Measurements from ENCODE around the gene MKKS.
A peak's percentile ranks its signal among the peaks of the same experiment; 100 is the strongest.
"Not testable (repeated sequence)": the region's sequence is repeated elsewhere in the genome, so short reads cannot be mapped to it uniquely, and the experiment has no call there.

MKKS gene

DNA sequence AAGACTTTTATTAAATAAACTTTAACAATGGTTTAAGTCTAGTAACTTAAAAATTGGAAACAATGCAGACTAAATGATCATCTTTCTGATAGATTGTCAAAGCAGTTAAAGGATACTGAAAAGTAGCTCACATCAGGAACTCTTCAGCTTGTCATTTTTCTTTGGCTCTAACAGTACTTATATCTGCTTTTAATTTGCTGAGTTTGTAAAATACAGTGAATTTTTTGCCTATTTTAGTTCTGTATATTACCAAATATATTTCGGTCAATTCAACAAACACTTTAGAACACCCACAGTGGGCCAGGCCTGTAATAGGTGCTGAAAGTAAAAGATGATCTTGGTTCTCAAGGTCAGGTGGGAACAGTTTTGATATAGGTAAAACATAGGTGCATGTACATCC, 22.3 kb downstream of the MKKS start:
- no peak for DNase-seq

DNA sequence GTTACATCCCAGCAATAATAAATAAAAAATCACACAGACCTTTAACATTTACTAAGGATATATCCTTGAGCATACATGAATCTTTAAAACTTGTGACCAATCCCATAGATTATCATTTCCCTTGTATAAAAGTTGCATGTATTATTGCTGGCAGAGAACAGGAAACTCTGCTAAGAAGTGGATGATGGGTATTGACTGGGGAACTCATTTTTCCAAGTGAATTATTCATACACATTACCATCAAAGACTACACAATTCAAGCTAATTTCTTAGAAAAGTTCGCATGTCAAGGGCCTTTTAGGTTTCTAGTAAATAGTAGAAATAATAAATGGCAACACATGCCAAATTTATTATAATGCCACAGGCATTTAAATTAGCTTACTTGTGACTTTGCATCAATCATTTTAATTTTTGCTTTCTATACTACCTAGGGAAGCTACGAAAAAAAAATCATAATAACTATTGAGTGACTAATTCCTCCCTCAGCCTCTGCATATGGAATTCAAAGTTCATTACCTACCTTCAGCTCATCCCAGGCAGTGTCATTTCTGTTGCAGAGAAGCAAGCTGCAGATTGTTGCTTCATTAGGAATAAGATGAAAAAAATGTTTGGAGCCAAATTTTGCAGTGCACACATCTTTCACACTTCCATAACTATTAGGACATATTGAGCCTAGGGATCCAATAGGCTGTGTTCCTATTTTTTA, 25.8 kb downstream of the MKKS start:
- DNase-seq, result no peak

DNA sequence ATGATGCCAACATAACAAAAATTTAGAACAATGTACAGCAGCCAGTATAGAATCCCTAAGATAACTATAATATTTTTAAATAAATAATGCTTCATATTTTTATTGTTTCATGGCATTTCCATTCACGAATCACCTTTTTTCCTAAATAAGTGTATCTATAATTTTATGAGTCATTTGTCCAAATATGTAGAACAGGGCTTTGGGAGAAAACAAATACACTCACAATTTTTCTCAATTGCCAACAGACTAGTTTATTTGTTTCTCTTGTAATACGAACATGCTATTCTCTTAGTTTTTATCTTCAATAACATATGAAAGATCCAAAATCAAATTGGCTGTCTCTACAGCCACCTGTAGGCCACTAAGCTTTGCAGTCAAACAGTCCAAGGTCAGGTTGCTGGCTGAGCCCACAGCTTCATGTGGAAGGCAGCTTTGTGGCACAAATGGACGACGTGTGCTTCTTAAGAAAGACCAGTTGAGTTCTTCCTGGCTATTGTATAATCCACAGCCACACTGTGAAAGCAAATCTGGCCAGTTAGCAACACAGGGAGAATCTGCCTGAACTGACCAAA, 29.0 kb downstream of the MKKS start:
- no peak for DNase-seq

DNA sequence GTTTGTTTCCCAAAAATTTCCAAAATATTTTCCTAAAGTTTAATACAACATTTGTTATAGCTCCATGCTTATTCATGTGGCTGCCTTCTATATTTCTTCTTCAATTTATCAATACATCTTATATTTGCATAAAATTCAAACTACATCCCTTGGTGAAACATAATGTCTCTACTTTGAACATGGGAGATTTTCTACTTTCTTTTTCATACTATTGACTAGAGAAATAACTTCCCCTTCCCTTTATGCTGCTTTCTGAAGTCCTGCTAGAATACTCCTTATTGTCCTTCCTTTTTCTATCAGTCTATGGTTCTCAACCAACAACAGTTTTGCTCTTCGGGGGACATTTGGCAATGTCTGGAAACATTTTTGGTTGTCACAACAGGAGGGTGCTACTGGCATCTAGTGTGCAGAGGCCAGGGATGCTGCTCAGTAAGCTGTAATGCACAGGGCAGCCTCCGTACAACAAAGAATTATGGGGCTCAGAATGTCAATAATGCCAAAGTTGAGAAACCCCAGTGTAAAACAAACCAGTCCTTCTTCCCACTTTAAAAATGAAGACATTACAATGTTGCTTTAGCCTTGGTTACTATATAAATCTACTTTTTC, 29.9 kb downstream of the MKKS start:
- DNase-seq, result no peak

DNA sequence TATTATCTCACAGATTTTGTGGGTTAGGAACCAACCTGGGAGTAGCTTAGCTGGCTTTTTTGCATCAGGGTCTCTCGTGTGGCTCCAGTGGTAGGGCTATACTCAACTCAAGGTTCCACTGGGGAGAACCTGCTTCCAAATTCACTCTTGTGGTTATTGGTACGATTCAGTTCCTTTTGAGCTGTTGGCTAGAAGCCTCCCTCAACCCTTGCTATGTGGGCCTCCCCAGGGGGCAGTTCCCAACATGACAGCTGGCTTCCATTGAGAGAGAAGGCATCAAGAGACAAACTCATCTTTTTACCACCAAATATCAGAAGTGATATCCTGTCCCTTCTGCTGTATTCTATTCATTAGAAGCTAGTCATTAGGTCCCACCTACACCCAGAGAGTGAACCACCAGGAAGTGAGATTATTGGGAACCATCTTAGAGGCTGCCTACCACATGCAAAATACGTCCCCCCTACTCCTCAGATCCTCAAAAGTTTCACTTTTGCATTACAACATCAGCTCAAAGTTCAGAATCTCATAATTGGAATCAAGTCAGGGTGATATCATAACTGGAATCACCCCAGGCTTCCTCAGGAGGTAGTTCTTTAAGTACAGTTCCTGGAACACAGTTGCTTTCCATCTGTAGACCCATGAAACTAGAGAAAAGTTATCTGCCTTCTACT, 30.9 kb downstream of the MKKS start:
- DNase-seq, result no peak

DNA sequence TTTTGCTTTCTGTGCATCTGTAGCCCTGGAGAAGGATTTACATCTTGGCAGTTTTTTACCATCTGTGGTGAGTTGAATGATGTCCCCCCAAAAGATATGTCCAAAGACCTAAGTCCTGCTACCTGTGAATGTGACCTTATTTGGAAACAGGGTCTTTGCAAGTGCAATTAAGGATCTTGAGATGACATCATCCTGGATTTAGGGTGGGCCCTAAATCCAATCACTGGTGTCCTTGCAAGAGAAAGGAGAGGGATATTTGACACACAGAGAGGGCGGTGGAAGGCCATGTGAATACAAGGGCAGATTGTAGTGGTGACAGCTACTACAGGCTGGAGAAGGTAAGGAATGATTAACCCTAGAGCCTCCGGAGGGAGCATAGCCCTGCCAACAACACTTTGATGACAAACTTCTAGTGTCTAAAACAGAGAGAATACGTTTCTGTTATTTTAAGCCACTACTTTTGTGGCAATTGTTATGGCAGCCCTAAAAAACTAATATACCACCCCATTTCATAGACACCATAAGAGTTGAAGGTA, 35.1 kb downstream of the MKKS start:
- DNase-seq, result no peak

DNA sequence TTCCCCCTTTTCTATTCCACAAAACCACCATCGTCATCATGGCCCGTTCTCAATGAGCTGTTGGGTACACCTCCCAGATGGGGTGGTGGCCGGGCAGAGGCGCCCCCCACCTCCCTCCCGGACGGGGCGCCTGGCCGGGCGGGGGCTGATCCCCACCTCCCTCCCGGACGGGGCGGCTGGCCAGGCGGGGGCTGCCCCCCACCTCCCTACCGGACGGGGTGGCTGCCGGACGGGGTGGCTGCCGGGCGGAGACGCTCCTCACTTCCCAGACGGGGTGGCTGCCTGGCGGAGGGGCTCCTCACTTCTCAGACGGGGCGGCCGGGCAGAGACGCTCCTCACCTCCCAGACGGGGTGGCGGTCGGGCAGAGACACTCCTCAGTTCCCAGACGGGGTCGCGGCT, 39.3 kb downstream of the MKKS start:
- not testable (repeated sequence) for DNase-seq

DNA sequence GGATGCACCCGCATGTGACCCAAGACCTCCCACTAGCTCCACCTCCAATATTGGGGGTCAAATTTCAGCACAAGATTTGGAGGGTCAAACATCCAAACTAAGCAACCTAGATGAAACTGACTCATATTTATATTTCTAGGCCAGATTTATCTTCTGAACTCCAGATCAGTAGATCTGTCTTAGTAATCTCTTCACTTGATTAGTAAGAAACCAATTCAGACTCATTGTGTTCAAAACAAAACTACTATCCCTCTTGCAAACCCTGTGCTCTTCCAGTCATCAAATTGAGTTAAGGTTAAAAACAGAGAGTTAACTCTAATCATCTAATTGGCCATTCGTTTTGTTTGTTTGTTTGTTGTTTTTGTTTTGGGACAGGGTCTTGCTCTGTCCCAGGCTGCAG, 43.3 kb downstream of the MKKS start:
- no peak for DNase-seq

DNA sequence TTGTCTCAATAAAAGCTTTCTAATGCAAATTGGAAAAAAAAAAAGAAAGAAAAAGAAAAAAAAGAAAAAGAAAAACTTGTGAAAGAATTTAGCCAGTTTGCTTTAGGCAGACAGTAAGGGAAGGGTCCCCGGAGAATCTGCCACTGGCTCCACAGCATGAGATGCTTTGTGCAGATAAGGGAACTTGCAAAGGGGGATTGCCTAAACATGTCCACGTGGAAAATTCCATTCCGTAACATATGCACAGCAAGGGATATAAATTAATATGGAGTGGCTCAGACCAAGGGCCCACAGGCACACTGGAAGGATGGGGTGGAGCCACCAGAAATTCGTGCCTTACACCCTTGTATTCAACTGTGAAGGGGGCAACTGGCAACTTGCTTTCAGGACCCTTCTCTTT, 45.4 kb downstream of the MKKS start:
- DNase-seq, result no peak

DNA sequence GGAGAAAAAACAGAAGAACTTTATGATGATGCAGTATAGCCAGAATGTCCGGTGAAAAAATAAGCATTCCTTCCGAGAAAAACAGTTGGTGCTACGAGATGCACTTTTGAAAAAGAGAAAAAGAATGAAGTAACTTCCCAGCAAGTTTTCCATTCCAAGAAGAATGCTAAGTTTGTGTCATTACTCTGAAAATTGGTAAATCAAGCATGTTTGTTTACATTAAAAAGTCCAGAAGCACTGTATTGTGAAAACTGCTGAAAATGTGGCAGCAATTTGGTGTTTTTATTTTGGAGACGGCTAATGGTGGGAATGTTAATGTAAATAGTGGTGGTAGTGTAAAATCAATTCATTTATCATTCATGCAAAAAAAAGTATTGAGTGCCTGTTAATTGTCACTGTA, 46.3 kb downstream of the MKKS start:
- no peak for DNase-seq

DNA sequence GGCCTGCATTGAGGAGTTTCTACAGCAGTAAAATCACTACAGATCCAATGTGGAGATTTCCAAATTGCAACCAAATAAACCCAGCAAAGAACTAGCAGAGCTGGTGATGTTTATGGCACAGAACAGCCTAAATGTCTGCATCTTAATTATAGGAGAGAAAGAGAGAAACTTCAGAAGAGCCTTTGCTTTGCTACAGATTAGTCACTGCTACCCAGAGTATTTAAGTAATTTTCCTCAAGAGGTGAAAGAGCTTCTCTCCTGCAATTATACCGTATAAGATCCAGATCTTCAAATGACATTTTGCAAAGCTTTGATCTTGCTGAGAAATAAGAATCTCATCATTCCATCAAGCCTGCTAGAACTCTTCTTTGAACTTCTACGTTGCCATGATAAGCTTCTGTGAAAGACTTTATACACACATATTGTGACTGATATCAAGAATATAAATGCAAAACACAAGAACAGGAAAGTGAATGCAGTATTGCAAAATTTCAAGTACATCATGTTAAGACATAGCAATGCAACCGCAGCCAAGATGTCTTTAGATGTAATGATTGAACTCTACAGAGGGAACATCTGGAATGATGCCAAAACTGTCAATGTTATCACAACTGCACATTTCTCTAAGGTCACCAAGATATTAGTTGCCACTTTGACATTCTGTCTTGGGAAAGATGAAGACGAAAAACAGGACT, 48.0 kb downstream of the MKKS start:
- no peak for DNase-seq

DNA sequence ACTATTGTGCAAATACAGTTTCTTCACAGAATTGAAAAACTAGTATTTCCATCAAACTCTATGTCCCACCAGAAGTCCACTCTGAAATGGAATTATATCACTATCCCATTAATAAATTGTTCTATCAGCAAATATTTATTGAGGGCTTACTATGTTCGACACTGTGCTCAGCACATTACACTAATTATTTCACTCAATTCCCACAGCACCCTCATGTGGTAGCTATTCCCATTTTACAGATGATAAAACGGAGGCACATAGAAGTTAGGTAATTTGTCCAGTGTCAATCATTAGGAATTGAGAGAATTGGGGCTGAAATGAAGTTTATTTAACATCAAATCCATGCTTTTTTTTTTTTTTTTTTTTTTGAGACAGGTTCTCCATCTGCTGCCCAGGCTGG, 52.5 kb downstream of the MKKS start:
- DNase-seq, result no peak

DNA sequence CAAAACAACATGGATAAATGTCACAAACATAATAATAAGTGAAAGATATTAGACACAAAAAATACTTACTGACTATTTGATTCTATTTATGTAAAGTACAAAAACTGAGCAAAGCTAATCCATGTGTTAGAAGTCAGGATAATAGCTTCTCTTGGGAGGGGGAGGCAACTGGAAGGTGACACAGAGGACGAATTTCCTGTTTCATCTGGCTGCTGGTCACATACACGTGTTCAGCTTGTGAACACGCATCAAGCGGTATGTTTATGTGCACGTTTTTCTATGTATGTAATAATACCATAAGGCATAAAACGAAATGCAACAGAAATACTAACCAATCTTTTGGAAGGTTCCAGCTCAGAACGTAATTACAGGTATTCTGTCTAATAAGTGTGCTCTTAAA, 54.3 kb downstream of the MKKS start:
- peak; percentile 9 for DNase-seq

DNA sequence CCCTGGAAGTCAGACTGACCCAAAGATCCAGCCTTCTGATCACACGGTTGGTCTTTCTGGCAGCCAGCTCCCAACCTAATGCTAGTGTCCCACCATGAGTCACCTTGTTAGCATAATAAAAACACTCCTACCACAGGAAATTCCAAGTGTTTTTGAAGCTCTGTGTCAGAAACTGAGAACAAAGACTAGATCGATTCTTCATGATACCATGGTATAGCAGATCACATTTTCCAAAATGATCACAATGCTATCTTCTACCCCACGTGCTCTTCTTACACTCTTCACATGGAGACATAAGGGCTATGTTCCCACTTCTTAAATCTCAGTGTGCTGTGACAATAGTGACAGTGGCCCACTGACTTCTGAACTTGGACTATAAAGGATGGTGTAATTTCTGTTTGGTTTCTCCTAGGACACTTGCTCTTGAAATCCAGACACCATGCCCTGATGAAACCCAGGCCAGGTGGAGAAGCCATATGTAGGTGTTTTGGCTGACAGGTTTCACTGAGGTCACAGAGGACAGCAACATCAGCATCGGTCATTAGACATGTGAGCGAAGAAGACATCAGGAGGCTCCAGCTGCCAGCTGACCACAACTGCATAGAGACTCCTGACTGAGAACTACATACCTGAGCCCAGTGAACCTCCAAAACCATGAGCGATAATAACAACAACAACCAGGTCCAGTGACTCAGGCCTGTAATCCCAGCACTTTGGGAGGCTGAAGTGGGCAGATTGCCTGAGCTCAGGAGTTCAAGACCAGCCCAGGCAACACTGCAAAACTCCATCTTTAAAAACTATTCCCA, 57.5 kb downstream of the MKKS start:
- DNase-seq, result no peak

DNA sequence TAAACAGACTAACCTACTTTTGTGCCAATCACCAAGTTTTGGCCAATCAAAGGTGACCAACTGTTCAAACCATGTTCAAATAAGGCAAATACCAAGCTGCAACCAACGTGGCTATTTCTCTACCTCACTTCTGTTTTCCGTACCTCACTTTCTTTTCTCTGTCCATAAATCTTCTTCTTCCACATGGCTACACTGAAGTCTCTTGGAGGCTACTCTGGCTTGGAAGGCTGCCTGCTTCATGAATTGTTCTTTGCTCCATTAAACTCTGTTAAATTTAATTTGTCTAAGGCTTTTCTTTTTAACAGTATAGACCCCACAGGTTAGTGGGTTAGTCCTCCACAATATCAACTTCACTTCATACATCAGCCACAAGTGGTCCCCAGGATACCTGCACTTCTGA, 58.8 kb downstream of the MKKS start:
- DNase-seq, result no peak

DNA sequence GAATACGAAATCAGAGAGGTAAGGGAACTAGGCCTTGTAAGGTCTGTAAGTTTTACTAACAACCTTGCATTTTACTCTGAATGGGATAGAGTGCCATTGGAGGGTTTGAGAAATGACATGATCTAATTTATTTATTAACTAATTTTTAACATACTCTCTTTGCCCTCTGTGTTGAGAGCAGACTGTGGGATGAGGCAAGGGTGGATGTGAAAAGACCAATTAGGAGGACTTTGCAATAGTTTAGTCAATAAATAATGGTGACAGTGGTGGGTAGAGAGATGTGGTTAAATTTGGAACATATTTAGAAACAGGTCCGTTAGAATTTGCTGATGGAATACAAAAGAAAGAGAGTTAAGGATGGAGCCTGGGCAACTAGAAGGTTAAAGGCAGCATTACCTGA, 60.0 kb downstream of the MKKS start:
- no peak for DNase-seq

DNA sequence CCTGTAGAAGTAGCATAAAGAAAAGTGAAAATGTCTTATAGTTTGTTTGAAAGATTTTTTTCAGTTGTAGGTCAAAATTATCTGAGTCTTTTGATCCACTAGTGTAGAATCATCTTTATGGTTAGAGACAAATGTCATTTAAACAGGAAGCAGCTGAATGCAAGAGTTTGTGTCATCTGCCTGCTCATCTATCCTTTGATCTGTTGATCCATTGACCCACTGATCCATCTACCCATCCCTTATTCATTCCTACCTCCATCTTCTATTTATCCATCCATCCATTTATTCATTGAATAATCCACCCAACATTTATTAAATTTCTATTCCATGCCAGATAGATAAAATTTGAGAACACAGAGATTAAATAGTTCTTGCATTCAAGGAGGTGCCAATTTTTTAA, 62.6 kb downstream of the MKKS start:
- no peak for DNase-seq

DNA sequence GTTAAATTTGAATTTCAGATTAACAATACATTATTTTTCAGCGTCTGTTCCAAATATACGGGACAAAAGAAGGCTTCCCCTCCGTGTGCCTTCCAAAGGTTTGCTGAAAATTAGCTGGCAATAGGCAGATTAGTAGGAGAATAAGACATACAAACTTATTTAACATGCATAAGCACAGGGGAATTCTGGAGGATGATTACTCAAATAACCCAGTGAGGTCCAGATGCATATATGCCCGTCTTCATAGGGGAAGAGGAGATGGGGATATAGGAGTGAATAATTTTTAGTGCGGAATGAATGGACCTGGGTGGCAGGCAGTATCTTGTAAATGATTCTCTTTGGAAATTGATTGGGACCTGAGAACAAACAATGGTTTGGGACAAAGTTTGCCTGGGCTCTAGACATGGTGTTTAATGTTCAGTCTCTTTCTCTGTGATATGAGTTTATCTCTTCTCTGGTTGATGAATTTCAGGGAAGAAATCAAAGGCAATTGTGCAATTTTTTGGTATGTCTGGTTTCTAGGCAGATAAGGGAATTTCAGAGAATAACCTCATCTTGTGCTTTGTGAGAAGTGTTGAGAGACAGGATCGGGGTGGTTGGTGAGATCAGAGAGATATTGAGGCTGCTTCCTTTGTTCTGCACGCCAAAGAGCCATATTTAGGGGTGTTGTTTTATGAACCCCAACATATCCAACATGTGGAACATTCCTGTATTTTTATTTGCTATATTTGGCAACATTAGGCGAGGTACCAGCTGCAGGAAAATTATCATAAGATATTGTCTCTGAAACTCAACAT, 63.7 kb downstream of the MKKS start:
- no peak for DNase-seq

DNA sequence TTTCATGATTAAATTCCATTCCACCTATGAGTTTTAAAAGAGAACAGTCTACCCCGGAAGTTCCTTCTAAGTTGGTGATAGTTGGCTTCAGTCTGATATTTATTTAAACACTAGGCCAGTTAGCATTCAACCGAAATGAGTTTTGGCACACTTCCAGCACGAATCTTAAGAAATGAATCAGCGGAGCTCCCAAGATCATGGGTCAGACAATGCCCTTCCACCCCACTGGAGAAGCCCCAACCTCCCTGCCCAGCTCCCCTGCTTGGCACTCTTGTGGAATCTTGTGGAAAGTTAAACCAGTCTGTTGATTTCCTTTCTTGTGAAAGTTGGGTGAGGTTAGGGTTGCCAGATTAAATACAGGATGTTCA, 64.3 kb downstream of the MKKS start:
- no peak for DNase-seq

DNA sequence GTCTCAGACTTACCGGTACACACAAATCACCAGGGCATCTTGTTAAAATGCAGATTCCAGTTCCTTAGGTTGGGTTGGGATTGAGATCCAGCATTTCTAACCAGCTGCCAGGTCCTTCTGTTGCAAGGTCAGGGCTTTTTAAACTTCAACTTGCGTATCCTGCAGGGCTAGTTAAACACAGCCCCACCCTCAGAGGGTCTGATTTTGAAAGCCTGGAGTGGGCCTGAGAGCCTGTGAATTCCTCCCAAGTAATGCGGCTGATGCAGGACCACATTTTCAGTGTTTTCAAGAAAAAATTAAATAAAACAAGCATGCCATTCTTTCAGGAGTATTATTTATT, 65.3 kb downstream of the MKKS start:
- no peak for DNase-seq

DNA sequence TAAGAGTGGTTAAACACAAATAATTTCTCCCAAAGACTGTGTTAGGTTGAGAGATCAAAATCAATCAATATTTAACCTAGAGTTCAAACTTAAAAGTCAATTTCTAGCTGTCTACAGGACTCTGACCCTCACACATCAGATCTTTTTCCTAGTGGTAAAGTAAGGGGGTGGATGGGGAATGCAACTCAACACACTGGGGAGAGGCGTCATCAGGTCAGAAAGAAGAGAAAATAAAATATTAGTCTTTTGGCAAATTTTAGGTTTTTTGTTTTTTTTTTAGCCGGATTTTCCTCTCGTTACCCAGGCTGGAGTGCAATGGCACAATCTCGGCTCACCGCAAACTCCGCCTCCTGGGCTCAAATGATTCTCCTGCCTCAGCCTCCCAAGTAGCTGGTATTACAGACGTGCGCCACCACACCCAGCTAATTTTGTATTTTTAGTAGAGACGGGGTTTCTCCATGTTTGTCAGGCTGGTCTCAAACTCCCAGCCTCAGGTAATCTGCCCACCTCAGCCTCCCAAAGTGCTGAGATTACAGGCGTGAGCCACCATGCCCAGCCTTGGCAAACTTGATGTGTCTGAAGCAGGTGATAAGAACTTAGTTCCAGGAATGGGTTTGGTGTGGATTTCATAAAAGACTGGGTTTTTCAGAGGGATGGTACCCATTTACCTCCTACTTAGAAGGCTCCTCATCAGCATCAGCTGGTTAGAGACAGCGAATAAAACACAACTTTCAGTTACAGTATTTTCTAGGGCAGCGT, 65.9 kb downstream of the MKKS start:
- no peak for DNase-seq
